Measurements from ENCODE around the gene AFTPH.
"Not testable (repeated sequence)": the region's sequence is repeated elsewhere in the genome, so short reads cannot be mapped to it uniquely, and the experiment has no call there.

The AFTPH gene

GRCh38 chr2:64501946-64502345 lies 22.2 kb upstream of the AFTPH start:
- DNase-seq = no peak

GRCh38 chr2:64502860-64503259 lies 21.3 kb upstream of the AFTPH start:
- DNase-seq = no peak

GRCh38 chr2:64504774-64505720 lies 19.1 kb upstream of the AFTPH start:
- no peak for DNase-seq

GRCh38 chr2:64506686-64507085 lies 17.4 kb upstream of the AFTPH start:
- DNase-seq = no peak

- no peak for DNase-seq
Observed at GRCh38 chr2:64514008-64514407, 10.1 kb upstream of the AFTPH start.

- no peak for DNase-seq
Observed at GRCh38 chr2:64515086-64515485, 9.0 kb upstream of the AFTPH start.

GRCh38 chr2:64516651-64517510 lies 7.2 kb upstream of the AFTPH start:
- no peak for DNase-seq

- no peak for DNase-seq
Observed at GRCh38 chr2:64517511-64517884, 6.6 kb upstream of the AFTPH start.

- DNase-seq = peak; percentile 86 to 95
Observed at GRCh38 chr2:64522843-64523428, 1.2 kb upstream of the AFTPH start.

GRCh38 chr2:64524604-64525316 lies 632 bp downstream of the AFTPH start:
- DNase-seq = peak; percentile 30 to 64

GRCh38 chr2:64525317-64525613 lies 1.1 kb downstream of the AFTPH start:
- no peak for DNase-seq

- no peak for DNase-seq
Observed at GRCh38 chr2:64526034-64526433, 1.9 kb downstream of the AFTPH start.

GRCh38 chr2:64530946-64531345 lies 6.8 kb downstream of the AFTPH start:
- not testable (repeated sequence) for DNase-seq

- DNase-seq = no peak
Observed at GRCh38 chr2:64532030-64532429, 7.9 kb downstream of the AFTPH start.

GRCh38 chr2:64533882-64534281 lies 9.8 kb downstream of the AFTPH start:
- DNase-seq = no peak

GRCh38 chr2:64534363-64534762 lies 10.2 kb downstream of the AFTPH start:
- DNase-seq = no peak

- DNase-seq = no peak
Observed at GRCh38 chr2:64535024-64535423, 10.9 kb downstream of the AFTPH start.

GRCh38 chr2:64537991-64538390 lies 13.9 kb downstream of the AFTPH start:
- no peak for DNase-seq

- DNase-seq = no peak
Observed at GRCh38 chr2:64538764-64539433, 14.8 kb downstream of the AFTPH start.

- DNase-seq = no peak
Observed at GRCh38 chr2:64540615-64541014, 16.5 kb downstream of the AFTPH start.

- DNase-seq = no peak
Observed at GRCh38 chr2:64541547-64541946, 17.4 kb downstream of the AFTPH start.

Data from NCI-H2081 (cell line).